HG02763 (cell line): ENCODE measurements around the gene BDKRB1.

Experiments
- ATAC-seq: cut with Tn5 transposase; IDR thresholded peaks from one replicate; pipeline ENCODE4 v1.9.1; 2021; ENCODE audit warnings: mild to moderate bottlenecking, moderate library complexity; ENCODE audit not compliant: unreplicated experiment

BDKRB1 gene

DNA sequence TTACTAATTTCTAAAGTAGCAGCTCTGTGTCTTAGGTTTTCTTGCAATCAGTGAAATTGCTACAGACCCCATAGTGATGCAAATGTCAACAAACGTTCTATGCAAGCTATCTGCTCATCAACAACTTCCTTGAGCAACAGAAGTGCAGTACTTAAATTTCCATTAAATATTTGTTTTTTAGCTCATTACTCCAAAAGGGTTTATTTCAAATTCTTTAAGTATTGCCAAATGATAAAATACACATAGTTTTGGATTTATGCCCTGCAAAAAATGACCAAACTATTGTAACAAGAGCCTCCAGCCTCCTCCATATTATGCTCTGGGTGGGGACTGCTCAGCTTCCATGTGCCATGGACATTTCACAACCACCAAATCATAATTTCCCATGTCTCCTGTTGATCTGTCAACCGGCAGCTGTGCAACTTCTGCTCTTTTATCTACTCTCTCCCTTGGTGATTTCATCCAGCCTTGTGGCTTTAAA is 4.4 kb downstream of the BDKRB1 start:
- ATAC-seq, result no peak

DNA sequence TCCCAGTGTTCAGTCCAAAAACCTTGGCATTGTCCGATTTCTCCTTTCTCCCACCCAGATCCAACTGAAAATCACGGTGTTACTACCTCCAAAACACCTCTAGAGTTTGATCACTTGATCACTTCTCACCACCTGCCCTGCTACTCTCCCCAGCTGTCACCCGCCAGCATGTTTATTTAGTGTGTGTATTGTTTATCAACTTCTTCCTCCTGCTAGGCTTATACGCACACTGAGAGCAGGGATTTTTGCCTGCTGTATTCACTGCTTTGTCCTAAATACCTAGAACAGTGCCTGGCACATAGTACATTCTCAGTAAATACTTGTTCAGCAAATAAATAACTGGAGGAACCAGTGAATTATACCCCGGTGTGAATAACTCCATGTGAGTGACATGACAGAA is 5.0 kb downstream of the BDKRB1 start:
- ATAC-seq, result no peak

DNA sequence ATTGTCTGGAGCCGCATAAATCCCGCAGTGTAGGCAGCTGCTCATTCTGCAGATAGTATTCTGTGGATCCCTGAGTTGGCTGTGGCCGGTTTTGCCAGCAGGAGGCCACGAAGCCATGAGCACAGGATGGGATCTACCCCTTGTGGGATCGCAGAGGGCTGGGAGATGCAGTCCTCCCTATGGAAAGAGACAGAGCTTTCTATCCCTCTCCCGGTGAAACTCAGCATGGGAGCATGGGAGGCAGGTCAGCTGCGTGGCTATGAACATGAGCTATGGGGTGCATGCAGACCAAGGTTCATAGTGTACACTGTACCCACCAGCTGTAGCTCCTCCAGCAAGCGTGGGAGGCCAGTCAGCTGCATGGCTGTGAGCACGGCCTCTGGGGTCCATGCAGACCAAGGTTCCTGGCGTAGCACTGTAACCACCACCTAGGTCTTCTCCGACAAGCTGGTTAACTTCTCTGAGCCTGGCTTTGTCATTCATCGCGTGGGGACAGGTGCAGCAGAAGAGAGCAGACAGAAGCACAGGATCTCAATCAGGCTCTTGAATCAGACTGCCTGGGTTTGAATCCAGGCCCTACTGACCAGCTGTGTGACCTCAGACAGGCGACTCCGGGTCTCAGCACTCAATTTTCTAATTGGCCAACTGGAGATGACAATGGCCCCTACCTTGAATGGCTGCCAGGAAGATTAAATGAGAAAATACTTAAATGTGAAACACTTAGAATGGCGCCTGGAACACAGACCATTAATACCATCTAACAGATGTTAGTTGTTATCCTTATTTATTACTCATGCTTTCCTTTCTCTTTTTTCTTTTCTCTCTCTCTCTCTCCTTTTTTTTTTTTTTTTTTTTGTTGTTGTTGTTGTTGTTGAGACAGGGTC is 6.0 kb downstream of the BDKRB1 start:
- no peak for ATAC-seq

DNA sequence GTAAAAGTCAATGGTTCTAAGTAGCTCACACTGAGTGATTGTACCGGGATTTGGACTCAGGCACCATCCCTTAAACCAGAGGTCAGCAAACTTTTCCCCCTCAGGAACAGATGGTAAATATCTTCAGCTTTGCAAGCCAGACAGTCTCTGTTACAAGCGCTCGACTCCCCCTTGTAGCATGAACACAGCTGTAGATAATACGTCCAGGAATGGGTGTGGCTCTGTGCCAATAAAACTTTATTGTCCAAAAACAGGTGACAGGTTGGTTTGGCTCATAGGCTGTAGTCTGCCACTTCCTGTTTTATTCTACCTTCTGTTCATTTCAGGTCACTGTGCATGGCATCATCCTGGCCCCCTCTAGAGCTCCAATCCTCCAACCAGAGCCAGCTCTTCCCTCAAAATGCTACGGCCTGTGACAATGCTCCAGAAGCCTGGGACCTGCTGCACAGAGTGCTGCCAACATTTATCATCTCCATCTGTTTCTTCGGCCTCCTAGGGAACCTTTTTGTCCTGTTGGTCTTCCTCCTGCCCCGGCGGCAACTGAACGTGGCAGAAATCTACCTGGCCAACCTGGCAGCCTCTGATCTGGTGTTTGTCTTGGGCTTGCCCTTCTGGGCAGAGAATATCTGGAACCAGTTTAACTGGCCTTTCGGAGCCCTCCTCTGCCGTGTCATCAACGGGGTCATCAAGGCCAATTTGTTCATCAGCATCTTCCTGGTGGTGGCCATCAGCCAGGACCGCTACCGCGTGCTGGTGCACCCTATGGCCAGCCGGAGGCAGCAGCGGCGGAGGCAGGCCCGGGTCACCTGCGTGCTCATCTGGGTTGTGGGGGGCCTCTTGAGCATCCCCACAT is 7.6 kb downstream of the BDKRB1 start:
- no peak for ATAC-seq

DNA sequence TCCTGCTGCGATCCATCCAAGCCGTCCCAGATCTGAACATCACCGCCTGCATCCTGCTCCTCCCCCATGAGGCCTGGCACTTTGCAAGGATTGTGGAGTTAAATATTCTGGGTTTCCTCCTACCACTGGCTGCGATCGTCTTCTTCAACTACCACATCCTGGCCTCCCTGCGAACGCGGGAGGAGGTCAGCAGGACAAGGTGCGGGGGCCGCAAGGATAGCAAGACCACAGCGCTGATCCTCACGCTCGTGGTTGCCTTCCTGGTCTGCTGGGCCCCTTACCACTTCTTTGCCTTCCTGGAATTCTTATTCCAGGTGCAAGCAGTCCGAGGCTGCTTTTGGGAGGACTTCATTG is 8.2 kb downstream of the BDKRB1 start:
- ATAC-seq, result no peak

DNA sequence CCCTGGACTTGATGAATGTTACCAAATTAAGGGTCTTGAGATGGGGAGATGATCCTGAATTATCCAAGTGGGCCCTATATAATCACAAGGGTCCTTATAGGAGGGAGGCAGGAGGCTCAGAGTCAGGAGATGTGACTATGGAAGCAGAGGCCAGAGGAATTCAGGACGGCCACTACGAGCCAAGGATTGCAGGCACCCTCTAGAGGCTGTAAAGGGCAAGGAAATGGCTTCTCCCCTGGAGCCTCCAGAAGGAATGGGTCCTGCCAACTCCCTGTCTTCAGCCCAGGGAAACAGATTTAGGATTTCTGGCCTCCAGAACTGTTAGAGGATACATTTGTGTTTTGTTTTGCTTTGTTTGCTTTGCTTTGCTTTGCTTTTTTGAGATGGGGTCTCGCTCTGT is 8.8 kb downstream of the BDKRB1 start:
- no peak for ATAC-seq

DNA sequence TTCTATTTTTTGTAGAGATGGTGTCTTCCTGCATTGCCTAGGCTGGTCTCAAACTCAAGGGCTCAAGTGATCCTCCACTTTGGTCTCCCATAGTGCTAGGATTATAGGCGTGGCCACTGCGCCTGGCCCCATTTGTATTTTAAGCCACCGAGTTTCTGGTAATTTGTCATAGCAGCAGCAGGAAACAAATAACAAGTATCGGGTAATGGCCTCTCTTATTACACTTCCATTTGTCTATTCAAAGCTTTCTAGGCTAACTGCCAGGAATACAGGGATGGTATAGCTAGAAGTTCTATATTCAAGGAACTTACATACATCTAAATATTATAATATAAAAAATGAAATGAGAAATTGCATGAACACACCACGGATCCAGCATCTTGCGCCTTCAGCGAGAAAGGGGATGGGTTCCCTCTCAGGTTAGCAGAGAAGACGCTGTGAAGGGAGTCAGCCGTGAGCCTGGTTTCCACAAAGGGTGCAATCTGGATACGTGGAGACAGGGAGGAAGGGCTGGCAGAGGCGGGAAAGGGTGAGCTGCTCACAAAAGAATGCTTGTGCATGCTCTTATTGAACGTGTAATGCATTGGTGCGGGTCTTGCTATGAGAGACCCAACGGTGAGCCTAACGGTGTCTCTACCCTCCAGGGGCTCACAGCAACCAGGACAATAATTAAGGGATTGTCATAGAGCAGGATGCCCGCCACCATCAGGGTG is 9.5 kb downstream of the BDKRB1 start:
- no peak for ATAC-seq

DNA sequence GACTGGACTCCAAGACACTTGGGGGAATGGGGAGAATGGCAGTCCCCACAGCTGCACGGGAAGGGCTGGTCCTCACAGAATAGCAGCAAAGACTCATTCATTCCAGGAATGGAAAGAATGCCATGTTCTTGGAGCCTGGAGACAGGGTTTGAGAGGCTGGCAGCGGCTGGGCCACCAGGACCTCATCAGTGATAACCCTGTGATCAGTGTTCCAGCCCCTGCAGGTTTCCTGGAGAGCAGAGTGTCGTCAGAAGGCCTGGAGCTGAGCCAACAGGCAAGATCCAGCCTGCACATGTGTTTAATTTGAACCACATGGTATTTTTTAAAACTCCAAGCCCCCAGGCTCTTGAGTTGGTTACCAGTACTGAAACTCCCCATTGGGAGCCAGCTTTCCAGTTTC is 11.3 kb downstream of the BDKRB1 start:
- no peak for ATAC-seq

DNA sequence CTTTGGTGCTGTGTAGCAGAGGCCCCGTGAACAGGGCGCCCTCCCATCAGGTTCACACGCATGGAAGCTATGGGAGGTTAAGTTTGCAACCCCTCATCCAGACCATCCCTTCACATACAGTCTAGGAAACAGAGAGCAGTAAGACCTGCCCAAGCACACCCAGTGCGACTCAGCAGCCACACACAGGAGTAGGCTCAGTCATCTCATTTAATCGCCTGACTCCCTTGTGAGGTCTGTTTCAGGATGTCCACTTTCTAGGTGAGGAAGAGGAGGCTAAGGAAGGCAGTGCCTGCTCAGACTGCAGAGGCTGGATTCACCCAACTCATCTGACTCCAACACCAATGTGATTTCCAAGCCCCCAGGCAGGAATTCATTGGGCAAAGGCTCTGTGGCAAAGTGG is 11.9 kb downstream of the BDKRB1 start:
- ATAC-seq, result no peak

DNA sequence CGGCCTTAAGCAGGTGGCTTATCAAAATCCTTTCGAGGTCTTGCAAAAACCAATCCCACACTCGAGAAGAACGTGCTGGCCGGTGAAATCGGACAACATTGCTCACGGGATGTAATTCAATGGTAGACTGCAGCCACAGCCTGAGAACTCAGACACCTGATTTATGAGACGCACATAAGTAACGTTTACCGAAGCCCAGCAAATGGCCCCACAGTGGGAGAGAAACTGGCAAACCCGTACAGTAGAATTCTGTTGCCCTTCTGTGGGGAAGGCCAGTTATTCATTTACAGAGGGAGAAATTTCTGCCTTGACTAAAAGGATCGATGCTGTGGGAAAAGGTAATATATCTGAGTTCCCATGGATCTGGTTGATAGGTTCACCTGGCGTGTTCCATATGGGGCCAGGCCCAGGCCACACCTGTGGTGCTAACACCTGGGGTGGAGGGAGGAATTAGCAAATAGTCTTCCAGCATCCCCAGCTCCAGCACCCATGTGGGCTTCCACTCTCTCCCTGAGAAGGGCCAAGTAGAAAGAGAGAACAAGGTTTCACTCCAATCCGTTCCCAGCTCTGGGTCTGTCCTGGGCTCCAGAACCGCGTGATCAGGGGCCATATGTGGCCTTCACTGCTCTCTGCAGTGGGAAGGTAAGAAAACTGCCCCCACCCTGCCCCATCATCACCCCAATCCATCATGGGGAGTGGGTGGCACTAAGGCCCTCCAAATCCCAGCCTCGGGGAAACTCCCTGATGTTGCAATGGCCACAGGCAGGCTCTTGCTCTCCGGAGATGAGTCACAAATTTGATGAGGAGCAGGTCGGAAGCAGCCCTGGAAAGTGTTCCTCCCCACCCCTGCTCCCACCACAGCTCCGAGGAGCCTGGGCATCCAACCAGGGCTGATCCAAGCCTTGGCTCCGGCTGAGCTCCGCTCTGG is 12.7 kb downstream of the BDKRB1 start:
- no peak for ATAC-seq

DNA sequence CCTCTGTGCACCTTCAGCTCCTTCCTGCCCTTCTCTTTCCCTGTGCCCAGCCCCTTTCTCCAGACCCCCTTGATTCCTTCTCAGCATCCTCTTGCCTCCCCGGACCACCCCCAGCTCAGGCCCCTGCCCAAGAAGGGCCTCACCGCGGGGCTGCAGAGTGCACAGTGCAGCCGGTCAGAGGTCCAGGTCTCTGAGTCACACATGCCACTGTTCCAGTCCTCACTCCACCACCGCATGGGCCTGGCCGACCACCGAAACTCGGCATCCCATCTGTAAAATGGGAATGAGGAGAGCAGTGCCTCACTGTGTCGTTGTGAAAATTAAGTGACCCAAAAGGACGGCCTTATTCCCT is 13.3 kb downstream of the BDKRB1 start:
- ATAC-seq, result no peak

DNA sequence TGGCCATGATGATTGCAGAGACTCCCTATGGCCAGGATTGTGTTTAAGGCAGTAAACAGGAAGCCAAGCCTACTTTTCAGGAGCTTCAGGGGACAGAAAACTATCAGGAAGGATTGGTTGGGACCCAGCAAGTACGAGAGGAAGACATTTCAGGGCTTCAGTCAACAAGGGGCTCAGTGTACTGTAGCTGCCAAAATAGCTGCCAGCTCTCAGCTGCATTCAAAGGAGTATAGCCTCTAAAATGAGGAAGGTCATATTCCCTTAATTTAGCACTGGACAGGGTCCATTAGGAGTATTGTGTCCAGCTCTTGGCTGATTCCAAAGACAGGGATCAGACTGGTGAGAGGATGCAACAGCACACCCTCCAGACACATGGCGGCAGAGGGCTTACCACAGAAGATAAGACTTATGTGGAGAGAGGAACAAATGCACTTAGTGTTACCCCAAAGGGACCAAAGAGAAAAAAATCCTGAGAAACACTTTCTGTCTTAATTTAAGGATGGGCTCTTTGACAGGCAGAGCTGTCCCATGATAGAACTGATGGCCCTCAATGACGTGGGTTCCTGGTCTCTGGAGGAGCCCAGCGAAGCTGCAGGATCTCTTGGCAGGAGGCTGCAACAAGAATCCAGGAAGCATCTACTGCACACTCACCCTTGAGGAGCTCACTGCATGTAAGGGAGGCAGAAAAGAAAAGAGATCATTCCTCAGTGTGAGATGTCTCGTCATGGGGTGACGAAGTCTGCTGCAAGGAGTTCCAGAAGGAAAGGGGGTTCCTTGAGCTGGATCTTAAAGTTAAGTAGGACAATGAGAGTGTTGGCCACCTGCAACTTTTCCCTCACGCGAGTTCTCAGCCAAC is 14.8 kb downstream of the BDKRB1 start:
- no peak for ATAC-seq

DNA sequence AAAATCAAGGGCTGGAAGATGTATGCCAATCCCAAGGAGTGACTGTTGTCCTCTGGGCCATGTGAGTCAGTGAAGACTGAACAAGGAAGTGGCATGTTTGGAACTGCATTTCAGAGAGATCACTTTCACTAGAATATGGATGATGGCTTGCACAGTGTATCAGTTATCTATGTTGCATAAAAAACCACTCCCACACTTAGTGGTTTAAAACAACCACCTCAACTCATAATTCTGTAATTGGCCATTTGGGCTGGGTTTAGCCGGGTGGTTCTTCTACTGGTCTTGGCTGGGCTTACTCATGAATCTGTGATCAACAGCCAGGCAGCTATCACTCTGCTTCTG is 15.4 kb downstream of the BDKRB1 start:
- no peak for ATAC-seq

DNA sequence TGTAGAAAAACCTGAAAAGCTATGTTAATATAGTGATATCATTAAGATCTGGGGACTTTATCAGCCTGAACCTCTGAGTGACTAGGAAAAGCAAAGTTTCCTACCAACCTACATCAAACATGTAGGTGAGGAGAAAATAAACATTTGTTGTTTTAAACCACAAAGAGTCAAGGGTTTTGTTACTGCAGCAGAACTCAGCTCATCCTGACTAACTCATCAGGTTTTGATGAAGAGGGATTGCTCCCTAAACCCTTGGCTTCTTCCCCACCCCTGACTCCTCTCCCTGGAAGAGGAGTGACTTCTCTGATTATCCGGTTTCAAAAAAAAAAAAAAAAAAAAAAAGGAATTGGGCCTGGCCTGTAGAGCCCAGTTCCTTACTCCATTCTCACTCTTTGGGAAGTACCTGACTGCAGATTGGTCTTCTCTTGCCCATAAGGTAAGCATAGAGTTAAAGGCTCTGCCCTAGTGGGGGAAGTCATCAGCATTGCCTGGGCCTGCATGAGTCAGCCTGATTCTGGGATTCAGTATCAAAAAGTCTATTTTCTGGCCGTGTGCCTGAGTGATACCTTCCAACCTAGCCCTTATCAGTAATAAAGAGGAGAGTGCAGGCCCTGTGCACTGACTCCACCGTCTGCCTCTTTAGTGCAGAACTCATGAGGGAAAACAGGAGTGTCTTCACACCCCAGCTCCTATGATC is 16.9 kb downstream of the BDKRB1 start:
- ATAC-seq, result no peak

DNA sequence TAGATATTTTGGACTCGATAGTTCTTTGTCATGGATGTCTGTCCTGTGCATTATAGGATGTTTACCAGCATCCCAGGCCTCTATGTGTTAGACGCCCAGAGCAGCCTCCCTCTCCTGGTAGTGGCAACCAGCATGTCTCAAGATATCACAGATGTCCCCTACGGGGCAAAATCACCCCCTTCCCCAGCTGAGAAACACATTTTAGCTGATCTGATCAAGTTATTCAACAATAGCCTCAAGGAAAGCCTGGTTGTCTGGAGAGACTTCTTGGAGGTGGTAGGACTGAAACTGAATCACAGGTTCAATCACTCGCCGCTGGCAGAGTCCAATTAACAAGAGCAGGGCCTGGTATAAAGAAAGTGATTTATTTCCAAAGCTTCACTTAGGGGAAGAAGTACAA is 17.6 kb downstream of the BDKRB1 start:
- ATAC-seq, result no peak

DNA sequence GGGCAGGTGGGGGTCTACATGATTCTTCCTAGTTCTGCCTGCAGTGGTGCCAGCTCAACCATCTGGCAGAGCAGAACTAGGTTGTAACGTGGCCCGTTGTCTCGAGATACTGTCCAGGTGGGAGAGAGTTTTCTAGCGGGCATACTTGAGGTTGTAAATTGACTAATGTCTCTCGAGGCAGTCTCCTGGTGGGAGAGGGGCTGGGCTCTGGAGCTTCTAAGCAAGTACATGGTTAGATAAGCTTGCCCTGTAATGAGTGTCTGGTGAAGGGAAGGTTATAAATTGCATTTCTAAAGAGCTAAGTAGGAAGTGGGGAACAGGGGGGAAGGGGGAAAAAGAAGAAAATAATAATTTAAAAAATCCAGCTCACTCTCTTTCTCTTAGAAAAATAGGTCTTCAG is 18.1 kb downstream of the BDKRB1 start:
- ATAC-seq, result no peak

DNA sequence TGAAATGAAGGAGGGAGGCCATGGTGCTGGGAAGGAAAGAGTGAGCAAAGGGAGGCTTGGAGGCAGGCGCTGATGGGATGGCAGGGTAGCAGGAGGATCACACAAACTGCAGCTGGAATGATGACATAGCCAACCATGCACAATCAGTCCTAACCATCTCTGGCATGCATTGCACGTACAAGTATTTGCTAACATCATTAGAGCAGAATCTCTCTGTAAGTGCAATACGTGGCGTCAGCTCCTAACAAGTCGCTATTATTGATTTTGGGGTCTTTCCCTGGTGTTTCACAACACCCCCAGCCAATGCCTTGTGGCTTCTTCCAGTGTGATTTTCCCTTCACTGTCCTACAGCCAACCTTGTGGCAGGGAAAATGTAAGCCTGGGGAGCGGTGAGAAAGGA is 18.5 kb downstream of the BDKRB1 start:
- ATAC-seq, result no peak

DNA sequence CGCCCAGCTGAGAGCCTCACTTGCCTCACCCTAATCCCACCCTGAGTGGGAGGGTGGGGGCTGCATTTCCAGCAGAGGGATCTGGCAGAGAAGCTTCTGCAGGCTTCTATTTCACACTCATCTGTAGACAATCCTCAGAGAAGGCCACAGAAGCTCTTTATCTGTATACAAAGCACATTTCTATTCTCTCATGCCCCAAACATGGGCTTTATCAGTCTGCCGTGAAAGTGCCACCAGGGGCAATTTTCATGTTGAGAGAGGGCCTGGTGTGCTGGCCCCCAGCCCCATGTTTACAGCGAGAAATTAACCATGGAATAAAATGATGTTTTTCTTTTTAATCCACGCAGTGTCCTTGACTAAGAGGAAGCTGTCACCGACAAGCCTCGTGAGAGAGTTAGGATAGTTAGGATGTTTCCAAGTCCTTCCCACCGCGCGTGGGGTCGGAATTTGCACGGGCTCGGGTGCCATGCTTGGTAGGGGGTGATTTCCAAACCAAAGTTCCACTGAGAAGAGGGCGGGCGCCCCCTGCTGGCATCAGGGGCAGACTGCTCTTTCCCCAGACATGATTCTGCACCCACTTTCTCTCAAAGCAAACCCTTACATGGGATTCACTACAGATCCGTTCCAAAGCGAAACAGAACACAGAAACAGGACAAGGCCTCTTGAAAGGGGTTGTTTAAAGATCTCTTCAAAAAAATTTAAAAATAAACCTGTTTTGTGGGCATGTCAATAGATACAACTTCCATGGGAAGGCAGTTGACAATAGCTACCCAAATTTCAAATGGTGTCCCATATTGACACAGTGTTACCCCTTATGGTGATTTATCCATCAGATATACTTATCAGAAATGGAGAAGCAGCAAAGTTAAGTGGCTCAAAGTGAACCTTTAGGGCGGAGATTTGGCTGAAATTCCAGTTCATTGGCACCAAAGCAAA is 19.4 kb downstream of the BDKRB1 start:
- ATAC-seq, result no peak
